ENCODE measurements around the gene LIPI.

GRCh38 chr21:14229399-14229798, 18.6 kb upstream of the LIPI start:
- TF ChIP-seq MAX (IDR thresholded peaks at IDR 0.05; ENCODE audit: low read depth, low read length) (no peak), CTCF (IDR thresholded peaks at IDR 0.05 in 2 of 3, conservative IDR thresholded peaks at IDR 0.05 in 1 of 3; ENCODE audit: control insufficient read depth in 2 of 3, extremely low read depth in 1 of 3, insufficient read depth in 1 of 3, low read depth in 3 of 3, low read length in 3 of 3) (no peak), CUX1 (IDR thresholded peaks at IDR 0.05; ENCODE audit: insufficient replicate concordance, low read depth, low read length) (no peak), JUND (IDR thresholded peaks at IDR 0.05; ENCODE audit: low read depth, low read length) (no peak), SP1 (IDR thresholded peaks at IDR 0.05; ENCODE audit: low read depth, low read length) (no peak), POLR2A (IDR thresholded peaks at IDR 0.05; ENCODE audit: low read depth, low read length) (no peak), CHD4 (IDR thresholded peaks at IDR 0.05) (no peak), HDAC2 (IDR thresholded peaks at IDR 0.05) (no peak), NRF1 (conservative IDR thresholded peaks at IDR 0.05; ENCODE audit: low read depth, low read length) (no peak), JUNB (IDR thresholded peaks at IDR 0.05) (no peak), EP300 (IDR thresholded peaks at IDR 0.05; ENCODE audit: borderline replicate concordance in 1 of 2, control insufficient read depth in 1 of 2, low read depth in 2 of 2, low read length in 2 of 2) (no peak)
